ENCODE measurements around the gene PLCE1.
"Not testable (repeated sequence)": the region's sequence is repeated elsewhere in the genome, so short reads cannot be mapped to it uniquely, and the experiment has no call there.

The PLCE1 gene

GRCh38 chr10:93993782-93994437 lies at the start of gene PLCE1:
Gene PLCE1, plus strand, starts transcription at chr10:93993931. Its CDS starts 37,116 bp downstream, at chr10:94031047.
- DNase-seq: no peak

DNA sequence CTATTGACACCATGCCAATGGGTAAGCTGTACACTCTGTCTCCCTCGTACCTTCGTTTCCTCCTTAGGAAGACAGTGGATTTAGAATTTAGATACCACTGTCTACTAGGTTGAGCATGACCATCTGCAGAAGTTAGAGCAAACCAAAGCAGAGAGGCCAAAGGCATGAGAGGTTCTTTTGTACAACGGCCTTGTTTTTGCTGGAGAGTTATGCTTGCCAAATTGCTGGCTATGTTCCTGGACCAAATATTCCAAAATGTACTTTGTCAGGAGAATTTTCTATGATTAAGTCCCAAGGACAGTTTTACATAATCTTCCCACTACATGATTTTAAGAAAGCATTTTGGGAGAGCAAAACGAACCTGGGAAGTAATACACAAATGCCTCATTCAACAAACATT lies 47.9 kb upstream of the PLCE1 start:
- DNase-seq: no peak

DNA sequence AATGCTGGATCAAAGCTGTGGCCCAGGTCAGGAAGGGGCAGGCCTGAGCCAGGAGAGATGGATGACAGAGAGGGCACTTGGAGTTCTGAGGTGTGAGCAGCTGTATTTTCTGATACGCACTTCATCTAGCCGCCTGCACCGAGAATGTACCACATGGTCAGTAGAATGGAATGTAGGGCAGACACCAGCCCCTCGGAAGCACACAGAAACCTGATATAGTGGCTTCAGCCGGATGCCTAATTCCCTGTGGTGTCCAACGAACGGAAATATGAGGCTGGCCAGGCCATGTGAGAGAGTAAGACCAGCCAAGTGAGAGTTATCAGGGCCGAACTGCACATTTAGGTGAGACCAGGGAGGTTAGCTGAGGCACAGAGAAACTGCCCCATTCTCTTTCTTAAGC lies 46.7 kb upstream of the PLCE1 start:
- DNase-seq: no peak

DNA sequence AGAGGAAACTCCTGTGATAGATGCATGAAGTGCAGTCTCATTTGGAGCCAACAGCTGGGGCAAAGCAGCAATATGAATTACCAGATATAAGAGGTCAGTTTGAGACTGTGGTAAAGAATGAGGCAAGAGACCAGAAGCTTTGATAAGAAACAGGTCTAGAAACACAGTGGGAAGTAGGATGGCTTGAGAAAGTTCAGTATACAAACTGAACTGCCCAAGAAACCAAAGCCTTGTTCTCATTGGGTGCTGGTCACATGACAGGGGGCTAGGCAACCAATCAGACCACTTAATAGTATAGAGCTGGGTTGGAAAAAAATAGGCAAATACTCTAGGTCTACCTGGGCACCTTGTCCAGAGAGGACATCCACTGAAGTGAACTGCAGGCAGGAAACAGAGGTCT lies 46.2 kb upstream of the PLCE1 start:
- no peak for DNase-seq

- DNase-seq: no peak
These were observed 41.8 kb upstream of the PLCE1 start for GRCh38 chr10:93951905-93952304.

DNA sequence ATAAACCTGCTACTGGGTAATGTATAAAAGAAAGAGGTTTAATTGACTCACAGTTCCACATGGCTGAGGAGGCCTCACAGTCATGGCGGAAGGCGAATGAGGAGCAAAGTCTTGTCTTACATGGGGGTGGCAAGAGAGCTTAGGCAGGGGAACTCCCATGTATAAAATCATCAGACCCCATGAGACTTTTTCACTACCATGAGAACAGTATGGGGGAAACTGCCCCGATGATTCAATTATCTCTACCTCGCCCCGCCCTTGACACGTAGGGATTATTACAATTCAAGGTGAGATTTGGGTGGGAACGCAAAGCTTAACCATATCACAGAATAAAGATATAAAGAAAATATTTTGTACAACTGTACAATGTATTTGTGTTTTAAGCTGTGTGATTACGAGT lies 39.4 kb upstream of the PLCE1 start:
- DNase-seq: no peak

- no peak for DNase-seq
These were observed 38.9 kb upstream of the PLCE1 start for GRCh38 chr10:93954726-93955363.

- DNase-seq: no peak
These were observed 34.9 kb upstream of the PLCE1 start for GRCh38 chr10:93958834-93959233.

GRCh38 chr10:93960988-93961387 lies 32.7 kb upstream of the PLCE1 start:
- DNase-seq: not testable (repeated sequence)

DNA sequence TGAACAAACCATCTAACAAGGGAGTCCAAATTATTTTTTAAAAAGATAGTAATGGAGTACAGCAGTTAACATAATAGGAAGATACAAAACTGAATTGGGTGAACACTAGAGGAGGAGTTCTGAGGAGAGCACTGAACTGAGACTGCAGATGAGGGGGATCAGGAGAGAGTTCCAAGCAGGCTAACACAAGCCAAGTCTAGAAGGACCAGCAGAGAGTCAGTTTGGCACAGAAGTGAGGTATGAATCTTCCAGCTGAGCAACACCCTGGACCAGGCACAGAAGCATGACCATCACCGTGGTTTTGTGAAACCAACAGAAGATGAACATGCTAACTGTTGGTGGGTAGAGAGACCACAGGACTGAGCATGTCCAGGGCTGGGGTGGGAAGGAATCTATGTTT lies 30.8 kb upstream of the PLCE1 start:
- DNase-seq: no peak

- no peak for DNase-seq
These were observed 30.3 kb upstream of the PLCE1 start for GRCh38 chr10:93963434-93963833.

DNA sequence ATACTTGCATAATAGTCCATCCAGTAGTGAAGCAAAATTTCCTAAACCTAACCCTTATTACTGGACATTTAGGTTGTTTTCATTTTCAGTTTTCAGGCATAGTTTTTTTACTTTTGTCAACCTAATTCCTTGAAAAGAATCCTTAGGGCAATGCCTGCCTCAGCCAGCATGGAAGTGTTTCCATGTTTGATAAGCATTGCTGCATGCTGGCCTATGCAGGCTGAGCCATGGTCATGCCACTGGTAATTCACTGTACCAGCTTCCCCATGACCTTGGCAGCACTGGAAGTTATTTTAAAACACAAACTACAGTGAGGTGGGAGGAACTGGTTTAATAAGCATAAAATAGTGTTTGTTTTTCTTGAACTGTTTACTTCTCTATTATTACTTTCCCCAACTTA lies 27.8 kb upstream of the PLCE1 start:
- DNase-seq: no peak

GRCh38 chr10:93967756-93968155 lies 26.0 kb upstream of the PLCE1 start:
- DNase-seq: no peak

DNA sequence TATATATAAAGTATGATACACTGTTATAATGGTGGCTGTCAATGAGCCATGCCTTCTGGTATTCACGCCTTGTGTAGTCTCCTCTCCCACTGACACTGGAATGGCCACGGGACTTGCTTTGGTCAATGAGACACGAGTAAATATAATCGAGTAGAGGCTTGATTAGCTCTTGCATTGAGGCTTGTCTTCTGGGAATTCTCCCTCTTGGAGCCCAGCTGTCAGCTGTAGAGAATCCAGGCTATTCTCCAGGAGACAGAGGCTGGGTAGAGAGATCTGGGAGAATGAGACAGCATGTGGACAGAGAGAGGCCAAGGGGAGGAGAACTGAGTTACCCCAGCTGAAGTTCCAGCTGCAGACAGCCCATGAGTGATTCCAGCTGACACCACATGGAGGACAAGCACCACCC lies 25.2 kb upstream of the PLCE1 start:
- DNase-seq: no peak

DNA sequence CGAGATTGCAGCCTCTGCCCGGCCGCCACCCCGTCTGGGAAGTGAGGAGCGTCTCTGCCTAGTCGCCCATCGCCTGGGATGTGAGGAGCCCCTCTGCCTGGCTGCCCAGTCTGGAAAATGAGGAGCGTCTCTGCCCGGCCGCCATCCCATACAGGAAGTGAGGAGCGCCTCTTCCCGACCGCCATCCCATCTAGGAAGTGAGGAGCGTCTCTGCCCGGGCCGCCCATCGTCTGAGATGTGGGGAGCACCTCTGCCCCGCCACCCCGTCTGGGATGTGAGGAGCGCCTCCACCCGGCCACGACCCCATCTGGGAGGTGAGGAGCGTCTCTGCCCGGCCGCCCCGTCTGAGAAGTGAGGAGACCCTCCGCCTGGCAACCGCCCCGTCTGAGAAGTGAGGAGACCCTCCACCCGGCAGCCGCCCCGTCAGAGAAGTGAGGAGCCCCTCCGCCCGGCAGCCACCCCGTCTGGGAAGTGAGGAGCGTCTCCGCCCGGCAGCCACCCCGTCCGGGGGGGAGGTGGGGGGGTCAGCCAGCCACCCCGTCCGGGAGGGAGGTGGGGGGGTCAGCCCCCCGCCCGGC lies 23.2 kb upstream of the PLCE1 start:
- not testable (repeated sequence) for DNase-seq

GRCh38 chr10:93973748-93974445 lies 19.8 kb upstream of the PLCE1 start:
- no peak for DNase-seq

GRCh38 chr10:93977442-93977841 lies 16.3 kb upstream of the PLCE1 start:
- no peak for DNase-seq

DNA sequence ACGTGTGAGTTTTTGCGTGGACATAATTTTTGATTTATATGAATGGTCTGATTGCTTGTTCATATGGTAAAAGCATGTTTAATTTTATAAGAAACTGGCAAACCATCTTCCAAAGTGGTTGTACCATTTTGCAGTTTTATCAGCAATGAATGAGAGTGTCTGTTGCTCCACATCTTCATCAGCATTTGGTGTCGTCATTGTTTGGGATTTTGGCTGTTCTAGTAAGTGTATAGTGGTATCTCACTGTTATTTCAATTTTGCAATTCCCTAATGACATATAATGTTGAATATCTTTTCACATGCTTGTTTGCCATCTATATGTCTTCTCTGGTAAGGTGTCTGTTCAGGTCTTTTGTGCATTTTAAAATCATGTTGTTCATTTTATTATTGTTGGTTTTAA lies 13.2 kb upstream of the PLCE1 start:
- DNase-seq: no peak

DNA sequence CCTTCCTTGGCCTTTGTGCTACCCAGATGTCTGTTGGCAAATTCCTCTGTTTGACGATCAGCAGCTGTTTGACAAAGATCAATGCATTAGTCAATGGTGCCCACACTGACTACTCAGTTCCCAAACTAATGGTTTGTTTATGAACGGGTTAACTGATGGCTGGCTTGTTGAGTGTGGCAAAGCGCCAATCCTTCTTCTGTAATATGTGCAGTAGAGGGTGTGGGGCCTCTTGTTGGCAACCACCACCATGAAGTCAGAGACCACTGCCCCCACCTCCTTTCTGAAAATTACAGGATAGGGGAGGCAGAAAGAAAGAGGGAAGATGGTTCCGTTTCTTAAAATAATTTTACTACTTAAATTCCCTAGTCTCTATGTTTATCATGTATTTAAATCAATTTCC lies 2.6 kb upstream of the PLCE1 start:
- no peak for DNase-seq

DNA sequence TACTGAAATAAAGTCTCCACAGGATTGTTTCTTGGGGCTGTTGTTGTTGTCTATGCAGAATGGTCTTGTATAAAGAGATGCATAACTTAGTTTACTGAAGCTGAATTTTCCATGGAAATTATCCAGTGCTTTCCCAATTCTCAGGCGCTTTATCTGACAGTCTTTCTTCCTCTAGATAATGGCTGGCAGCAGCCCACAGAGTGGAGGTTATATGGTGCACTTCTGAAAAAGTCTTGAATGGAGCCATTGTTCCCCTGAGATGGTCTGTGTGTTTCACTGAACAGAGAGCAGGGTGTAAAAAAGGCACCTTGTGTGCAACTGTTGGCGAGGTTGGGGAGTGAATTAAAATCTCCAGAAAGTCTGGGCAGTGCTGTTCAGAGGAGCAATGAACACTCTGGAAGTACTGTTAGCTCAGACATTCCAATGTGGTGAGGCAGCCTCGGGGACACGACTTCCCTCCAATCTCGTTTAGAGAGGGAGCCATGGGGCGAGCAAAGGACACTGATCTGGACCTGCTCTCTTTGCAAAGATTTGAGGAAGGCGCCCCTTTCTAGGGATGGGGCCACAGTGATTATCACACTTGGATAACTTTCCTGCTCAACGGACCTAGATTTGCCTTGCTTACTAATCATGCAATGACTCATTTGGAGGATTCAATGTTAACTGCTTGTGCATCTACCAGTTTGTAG lies 2.0 kb upstream of the PLCE1 start:
- no peak for DNase-seq

DNA sequence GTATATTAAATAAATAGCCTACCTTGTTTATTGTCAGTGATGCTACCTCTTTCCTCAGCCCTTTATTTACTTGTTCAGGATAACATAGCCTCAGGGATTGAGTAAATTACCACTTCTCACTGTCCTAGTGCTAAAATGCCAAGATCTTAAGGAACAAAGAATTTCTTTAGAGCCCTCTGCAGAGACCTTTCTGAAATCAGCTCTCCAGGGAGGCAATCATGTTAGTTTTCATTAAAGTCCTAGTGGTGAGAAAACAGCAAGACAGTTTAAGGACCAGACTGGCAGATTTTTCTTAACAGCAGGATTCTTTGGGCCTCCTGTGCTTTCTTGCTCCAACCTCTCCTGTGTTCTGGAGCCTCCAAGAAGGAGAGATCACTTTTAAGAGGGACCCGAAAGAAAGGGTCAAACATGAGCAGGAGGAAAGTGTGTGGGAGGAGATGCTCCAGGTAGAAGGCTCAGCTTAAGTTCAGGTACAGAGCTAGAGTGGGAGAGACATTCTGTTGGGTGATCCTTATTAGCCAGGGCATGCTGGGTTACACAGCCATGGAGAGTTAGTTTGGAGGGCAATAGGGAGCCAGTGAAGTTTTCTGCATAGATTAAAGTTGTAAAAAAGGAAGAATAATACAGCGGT lies 1.2 kb upstream of the PLCE1 start:
- no peak for DNase-seq

DNA sequence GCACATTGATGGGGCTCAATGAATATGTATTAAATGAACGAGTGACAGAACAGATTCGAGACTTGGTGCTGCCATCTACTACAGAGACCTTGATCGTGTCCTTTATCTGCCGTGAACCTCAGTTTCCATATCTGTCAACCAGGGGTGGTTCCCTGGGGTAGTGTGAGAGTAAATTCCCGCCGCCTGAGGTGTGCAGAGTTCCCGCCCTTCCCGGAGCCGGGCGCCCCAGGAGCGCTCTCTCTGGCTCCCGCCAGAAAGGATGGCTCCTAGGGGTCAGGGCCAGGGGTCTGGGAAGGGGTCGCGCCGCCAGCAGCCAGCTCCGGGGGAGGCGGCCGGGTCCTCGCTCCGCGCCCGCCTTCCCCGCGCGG lies 333 bp upstream of the PLCE1 start:
- no peak for DNase-seq

GRCh38 chr10:93994438-93994801 lies 689 bp downstream of the PLCE1 start:
- no peak for DNase-seq
